Thymus (tissue), 11 donors: ENCODE results near the gene RANBP3L. TPM values are rescaled to one million over a fixed set of nuclear protein-coding genes. Genes with fewer than 3 reads are reported as not detected.

Source experiments
- DNase-seq, 9 donors: peaks; one replicate each; pipeline ENCODE4 v3.0.0-alpha.2; 2013; ENCODE audit warnings: low spot score in 9 of 9, low read depth in 6 of 9, missing footprints in 1 of 9
- H3K27ac ChIP-seq, 2 donors: one replicate each; pipeline ENCODE4 v1.5.1; 2013; ENCODE audit warnings: control low read depth in 1 of 2, low read depth in 1 of 2, low read length in 1 of 2, mild to moderate bottlenecking in 1 of 2, moderate library complexity in 1 of 2
- H3K27me3 ChIP-seq, 2 donors: one replicate each; pipeline ENCODE4 v1.5.1; 2013; ENCODE audit warnings: low read length in 1 of 2; ENCODE audit not compliant: control insufficient read depth in 2 of 2, insufficient read depth in 1 of 2
- H3K36me3 ChIP-seq, 2 donors: one replicate each; pipeline ENCODE4 v1.5.1; 2013; ENCODE audit warnings: low read length in 1 of 2, mild to moderate bottlenecking in 1 of 2, moderate library complexity in 1 of 2; ENCODE audit not compliant: control insufficient read depth in 2 of 2, insufficient read depth in 2 of 2
- H3K4me1 ChIP-seq, 2 donors: one replicate each; pipeline ENCODE4 v1.5.1; 2013; ENCODE audit warnings: low read length in 2 of 2; ENCODE audit not compliant: control insufficient read depth in 2 of 2, insufficient read depth in 2 of 2
- H3K4me3 ChIP-seq, 2 donors: one replicate each; pipeline ENCODE4 v1.5.1; 2013; ENCODE audit warnings: low read length in 2 of 2, control low read depth in 1 of 2, mild to moderate bottlenecking in 1 of 2
- H3K9me3 ChIP-seq, 2 donors: one replicate each; pipeline ENCODE4 v1.5.1; 2013; ENCODE audit warnings: low read length in 1 of 2, mild to moderate bottlenecking in 1 of 2; ENCODE audit not compliant: control insufficient read depth in 2 of 2, insufficient read depth in 1 of 2
- WGBS: extraction: QIAGEN DNeasy Blood & Tissue Kit; methylation state at CpG from one replicate; pipeline ENCODE4 v1.1.7; 2013; 5-methylcytosine and 5-hydroxymethylcytosine counted together
- polyA plus RNA-seq: library from polyadenylated mRNA; stranded (reverse); fragments of 200-250 nt; gene quantifications from one replicate; pipeline ENCODE4 v1.2.3, GENCODE V29; 2013
- total RNA-seq: library from RNA; stranded (reverse); fragments of 120-200 nt; gene quantifications from one replicate; pipeline ENCODE4 v1.2.4, GENCODE V29; 2013
- donor health status: healthy.

Gene RANBP3L
- total and polyA plus RNA-seq, 2 donors: 0.14 to 0.41 TPM

DNA sequence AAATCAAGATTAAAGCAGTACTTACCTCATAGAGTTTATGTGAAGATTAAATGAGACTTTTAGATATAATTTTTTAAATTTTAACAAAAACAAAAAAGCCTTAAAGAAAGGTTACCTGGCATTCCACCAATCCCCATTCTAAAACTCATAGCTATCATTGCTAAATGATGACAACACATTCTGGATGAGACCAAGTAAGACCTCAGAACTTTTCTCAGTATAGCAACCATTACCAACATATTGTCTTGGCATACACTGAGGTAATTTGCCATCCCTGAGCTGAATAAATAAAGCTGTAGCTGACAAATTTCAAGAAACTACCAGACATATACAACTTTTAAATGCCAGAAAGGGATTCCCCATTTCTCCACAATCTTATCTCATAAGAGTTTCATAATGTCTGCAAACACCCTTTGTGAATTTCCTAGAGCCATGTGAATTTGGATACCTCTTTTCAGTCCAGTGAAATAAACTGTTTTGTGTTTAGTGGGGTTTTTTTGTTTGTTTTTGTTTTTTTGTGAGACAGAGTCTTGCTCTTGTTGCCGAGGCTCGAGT, 29.5 kb downstream of the RANBP3L start:
- no peaks in the 10 kb centered on the region for H3K9me3 ChIP-seq
- DNase-seq: no peak
- H3K4me3 ChIP-seq: no peak overlapping the region
- no peak overlapping the region for H3K27ac ChIP-seq
- WGBS: 98% methylated on average over 2 of the region's 2 CpGs
- H3K4me1 ChIP-seq: no peaks in the 10 kb centered on the region
- H3K36me3 ChIP-seq: no peaks in the 10 kb centered on the region
- H3K27me3 ChIP-seq: no peaks in the 10 kb centered on the region

GRCh38 chr5:36270876-36271575, 30.7 kb downstream of the RANBP3L start:
- Histone ChIP-seq H3K4me3 (no peak overlapping the region), H3K36me3 (no peaks in the 10 kb centered on the region), H3K4me1 (no peaks in the 10 kb centered on the region), H3K9me3 (no peaks in the 10 kb centered on the region), H3K27ac (no peak overlapping the region), H3K27me3 (no peaks in the 10 kb centered on the region)
- 95% methylated on average over 3 of the region's 3 CpGs for WGBS
- DNase-seq: no peak

DNA sequence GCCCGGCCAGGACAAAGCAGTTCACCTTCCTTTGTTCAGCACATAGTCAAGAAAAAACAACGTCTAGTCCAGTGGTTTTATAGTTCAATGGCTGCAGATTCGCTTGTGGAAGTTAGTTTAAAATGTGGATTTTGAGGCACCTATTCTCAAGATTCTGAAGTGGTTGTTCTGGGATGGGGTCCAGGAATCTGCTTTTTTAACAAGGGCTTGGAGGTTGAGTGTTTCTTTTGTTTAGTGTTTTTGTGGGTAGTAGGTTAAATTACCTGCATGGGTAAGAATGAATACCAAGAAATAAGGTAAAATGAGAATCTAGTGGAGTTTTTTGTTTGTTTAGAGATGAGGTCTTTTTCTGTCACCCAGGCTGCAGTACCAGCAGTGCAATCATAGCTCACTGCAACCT, 31.5 kb downstream of the RANBP3L start:
- 96% methylated on average over 3 of the region's 3 CpGs for WGBS
- Histone ChIP-seq H3K4me1 (no peaks in the 10 kb centered on the region), H3K9me3 (no peaks in the 10 kb centered on the region), H3K27me3 (no peaks in the 10 kb centered on the region), H3K4me3 (no peak overlapping the region), H3K36me3 (no peaks in the 10 kb centered on the region), H3K27ac (no peak overlapping the region)
- DNase-seq: no peak

DNA sequence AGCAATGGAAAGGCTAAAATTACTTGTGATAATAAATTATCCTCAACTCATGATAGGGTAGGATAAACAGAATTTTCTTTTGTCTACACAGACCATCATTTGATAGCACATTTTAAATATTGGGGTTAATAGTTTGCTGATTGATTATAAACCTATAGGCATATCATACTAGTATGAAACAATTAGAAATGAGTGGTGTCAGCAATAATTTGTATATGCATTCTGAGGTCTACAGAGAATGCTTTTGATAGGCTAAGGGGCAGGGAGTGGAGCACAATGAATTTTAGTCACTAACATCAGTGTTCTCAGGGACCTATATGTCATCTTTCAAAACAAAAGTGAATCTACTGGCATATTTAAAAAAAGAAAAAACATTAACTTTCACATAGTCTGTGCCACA, 32.2 kb downstream of the RANBP3L start:
- H3K4me1 ChIP-seq: no peaks in the 10 kb centered on the region
- no peak overlapping the region for H3K27ac ChIP-seq
- H3K36me3 ChIP-seq: no peaks in the 10 kb centered on the region
- H3K4me3 ChIP-seq: no peak overlapping the region
- H3K27me3 ChIP-seq: no peaks in the 10 kb centered on the region
- H3K9me3 ChIP-seq: no peaks in the 10 kb centered on the region
- no peak for DNase-seq

GRCh38 chr5:36267905-36268304, 33.8 kb downstream of the RANBP3L start:
- WGBS: over 99% methylated on average over 3 of the region's 3 CpGs
- no peak overlapping the region for H3K27ac ChIP-seq
- DNase-seq: no peak
- no peaks in the 10 kb centered on the region for H3K9me3 ChIP-seq
- H3K27me3 ChIP-seq: no peaks in the 10 kb centered on the region
- H3K4me1 ChIP-seq: no peaks in the 10 kb centered on the region
- no peaks in the 10 kb centered on the region for H3K36me3 ChIP-seq
- H3K4me3 ChIP-seq: no peak overlapping the region

GRCh38 chr5:36264202-36264760, 37.4 kb downstream of the RANBP3L start:
- Histone ChIP-seq H3K27me3 (no peaks in the 10 kb centered on the region), H3K9me3 (no peaks in the 10 kb centered on the region), H3K4me1 (no peaks in the 10 kb centered on the region), H3K36me3 (no peaks in the 10 kb centered on the region), H3K4me3 (no peak overlapping the region), H3K27ac (no peak overlapping the region)
- DNase-seq: no peak
- WGBS: 98% methylated on average over 4 of the region's 4 CpGs

DNA sequence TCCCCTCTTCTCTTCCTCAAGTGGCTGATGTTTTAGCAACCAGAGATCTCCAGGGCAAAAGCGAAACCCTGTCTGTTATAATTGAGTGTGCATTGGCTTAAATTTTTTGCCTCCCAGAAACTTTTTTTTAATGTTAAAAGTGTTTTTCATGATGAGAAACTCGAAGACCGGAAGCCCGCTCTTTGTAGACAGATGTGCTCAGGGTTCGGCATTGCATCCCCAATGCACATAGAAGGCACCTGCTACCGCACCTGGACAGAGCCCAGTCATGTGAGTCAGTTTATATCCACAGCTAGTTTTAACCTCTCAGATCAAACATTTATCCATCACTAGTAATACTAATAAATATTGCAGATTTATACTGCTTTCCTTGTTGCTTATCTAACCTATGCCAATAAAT, 40.5 kb downstream of the RANBP3L start:
- Histone ChIP-seq H3K4me3 (no peak overlapping the region), H3K27me3 (no peaks in the 10 kb centered on the region), H3K4me1 (no peaks in the 10 kb centered on the region), H3K27ac (no peak overlapping the region), H3K36me3 (no peaks in the 10 kb centered on the region), H3K9me3 (no peaks in the 10 kb centered on the region)
- peak in 1 of 9 donors; percentile 22 for DNase-seq
- 91% methylated on average over 6 of the region's 6 CpGs for WGBS

- WGBS: 98% methylated on average over 4 of the region's 4 CpGs
- no peak overlapping the region for H3K4me3 ChIP-seq
- no peak overlapping the region for H3K27ac ChIP-seq
- H3K9me3 ChIP-seq: no peaks in the 10 kb centered on the region
- DNase-seq: no peak
- no peaks in the 10 kb centered on the region for H3K36me3 ChIP-seq
- no peaks in the 10 kb centered on the region for H3K4me1 ChIP-seq
- no peaks in the 10 kb centered on the region for H3K27me3 ChIP-seq
Measured at GRCh38 chr5:36253575-36253974, 48.1 kb downstream of the RANBP3L start.

DNA sequence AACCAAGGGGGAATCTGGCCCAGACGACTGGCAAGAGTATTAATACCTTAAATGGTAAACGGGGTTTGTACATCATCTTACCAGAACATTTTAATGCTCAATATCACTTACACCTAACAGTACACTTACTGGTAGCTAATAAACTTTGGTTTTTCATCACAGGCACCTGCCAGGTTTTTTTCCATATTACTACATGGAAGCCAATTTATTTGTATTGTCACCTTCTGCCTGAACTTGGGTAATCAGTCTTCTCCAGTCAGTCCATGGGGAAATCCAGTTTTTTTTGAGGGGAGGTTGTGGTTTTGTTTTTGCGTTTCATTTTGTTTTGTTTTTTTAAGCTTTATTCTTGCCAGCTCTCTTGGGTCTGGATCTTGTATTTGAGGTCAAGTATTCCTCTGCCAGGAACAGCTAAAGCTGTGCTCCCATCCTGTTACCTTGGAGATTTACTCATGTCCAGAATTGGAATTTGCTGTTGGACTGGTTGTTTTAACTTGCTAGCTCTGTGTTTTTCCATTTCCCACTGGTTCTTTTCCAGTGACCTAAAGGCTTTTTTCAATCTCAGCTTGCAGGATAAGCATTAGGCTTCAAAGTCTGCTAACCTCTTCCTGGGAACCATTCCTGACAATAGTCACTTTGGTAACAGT, 48.9 kb downstream of the RANBP3L start:
- Histone ChIP-seq H3K36me3 (no peaks in the 10 kb centered on the region), H3K9me3 (no peaks in the 10 kb centered on the region), H3K4me1 (no peaks in the 10 kb centered on the region), H3K4me3 (no peak overlapping the region), H3K27ac (no peak overlapping the region), H3K27me3 (no peaks in the 10 kb centered on the region)
- 87% methylated on average over 3 of the region's 3 CpGs for WGBS
- DNase-seq: no peak
